GM12878 (cell line): ENCODE measurements around the gene POLD1. TPM values are rescaled to one million over a fixed set of nuclear protein-coding genes. Genes with fewer than 3 reads are reported as not detected.
A peak's percentile ranks its signal among the peaks of the same experiment; 100 is the strongest.

Experiments used
- BHLHE40 ChIP-seq, 2 experiments: fragments of 450-650 bp in 1 of 2; IDR thresholded peaks; 2 replicates each; pipeline ENCODE4 v1.6.1; 2011 to 2017; ENCODE audit warnings: low read depth in 2 of 2, borderline replicate concordance in 1 of 2, improper control_type of control experiment in 1 of 2, low read length in 1 of 2, mild to moderate bottlenecking in 1 of 2
- BMI1 ChIP-seq: fragments of 450-650 bp; IDR thresholded peaks from 2 replicates; pipeline ENCODE4 v1.6.1; 2016; ENCODE audit warnings: mild to moderate bottlenecking, moderate library complexity, borderline replicate concordance
- CBX3 ChIP-seq: fragments of 200-600 bp; sonication (generic); IDR thresholded peaks from 2 replicates; pipeline ENCODE4 v1.6.1; 2016; ENCODE audit warnings: low read depth, borderline replicate concordance
- CHD1 ChIP-seq: IDR thresholded peaks from 2 replicates; pipeline ENCODE4 v1.6.1; 2012; ENCODE audit warnings: low read depth, low read length, improper control_type of control experiment
- CREM ChIP-seq: IDR thresholded peaks from 2 replicates; pipeline ENCODE4 v1.6.1; 2014; ENCODE audit warnings: antibody characterized with exemption, low read depth
- ESRRA ChIP-seq: IDR thresholded peaks from 2 replicates; pipeline ENCODE4 v1.6.1; 2012; ENCODE audit warnings: mild to moderate bottlenecking, low read length, improper control_type of control experiment
- FOXK2 ChIP-seq: fragments of 450-650 bp; IDR thresholded peaks from 2 replicates; pipeline ENCODE4 v1.6.1; 2017; ENCODE audit warnings: mild to moderate bottlenecking, moderate library complexity
- JUNB ChIP-seq: IDR thresholded peaks from 2 replicates; pipeline ENCODE4 v1.6.1; 2016; ENCODE audit warnings: antibody characterized with exemption, mild to moderate bottlenecking
- MYB ChIP-seq: fragments of 150-350 bp; IDR thresholded peaks from 2 replicates; pipeline ENCODE4 v1.6.1; 2014; ENCODE audit warnings: mild to moderate bottlenecking, low read depth, low read length, borderline replicate concordance
- NR2C1 ChIP-seq: fragments of 450-650 bp; IDR thresholded peaks from 2 replicates; pipeline ENCODE4 v1.6.1; 2017; ENCODE audit warnings: antibody characterized with exemption, mild to moderate bottlenecking, moderate library complexity
- PAX5 ChIP-seq: IDR thresholded peaks from 2 replicates; pipeline ENCODE4 v1.6.1; 2011; ENCODE audit warnings: low read depth, low read length, borderline replicate concordance
- POLR2A ChIP-seq: IDR thresholded peaks from 2 replicates; pipeline ENCODE4 v1.6.1; 2011; ENCODE audit warnings: low read depth, mild to moderate bottlenecking, low read length
- RAD21 ChIP-seq: IDR thresholded peaks from 2 replicates; pipeline ENCODE4 v1.6.1; 2011; ENCODE audit warnings: mild to moderate bottlenecking, low read depth, low read length, moderate library complexity; ENCODE audit not compliant: insufficient read depth
- SMARCA5 ChIP-seq: fragments of 450-650 bp; IDR thresholded peaks from 2 replicates; pipeline ENCODE4 v1.6.1; 2017; ENCODE audit warnings: mild to moderate bottlenecking
- TCF7 ChIP-seq: IDR thresholded peaks from 2 replicates; pipeline ENCODE4 v1.6.1; 2014; ENCODE audit warnings: antibody characterized with exemption, borderline replicate concordance
- YBX1 ChIP-seq: fragments of 450-650 bp; IDR thresholded peaks from 2 replicates; pipeline ENCODE4 v1.6.1; 2016; ENCODE audit warnings: antibody characterized with exemption
- ZNF687 ChIP-seq: fragments of 450-650 bp; IDR thresholded peaks from 2 replicates; pipeline ENCODE4 v1.6.1; 2017; ENCODE audit warnings: mild to moderate bottlenecking, moderate library complexity
- polyA plus RNA-seq, 11 experiments: library from polyadenylated mRNA; depleted of rRNA in 4 of 11; unstranded in 6 of 11; stranded (reverse) in 5 of 11; fragments of >200 nt; fragmentation: Nextera tagmentation in 4 of 11; fragmentation: Illumina TruSeq in 1 of 11; extraction: Ambion mirVana in 4 of 11; extraction: Trizol in 1 of 11; gene quantifications; 1 replicate in 1 of 11; 2 replicates in 10 of 11; pipeline versions ENCODE4 v1.2.1 to v1.2.3, GENCODE V29; 2011 to 2016; ENCODE audit warnings: inconsistent platforms in 2 of 11, missing spikeins in 2 of 11, low read depth in 1 of 11
- total RNA-seq, 4 experiments: library from RNA; depleted of rRNA in 3 of 4; stranded (reverse); fragments of >200 nt in 3 of 4; fragmentation: Illumina TruSeq in 1 of 4; extraction: Trizol in 1 of 4; gene quantifications; 2 replicates each; pipeline versions ENCODE4 v1.2.1 to v1.2.3, GENCODE V29; 2013 to 2021
- TF ChIP-seq, protein P1 (sequence below): fragments of 450-650 bp; IDR thresholded peaks from 2 replicates; pipeline ENCODE4 v1.6.1; 2017; ENCODE audit warnings: mild to moderate bottlenecking, moderate library complexity

POLD1 gene
- total and polyA plus RNA-seq, 10 of the 15 experiments (the other 5 are each of a cell fraction or from before 2014, with no cell fraction given): 0.76 to 165 (median 63.4) TPM

GRCh38 chr19:50422397-50423278 lies 38.5 kb downstream of the POLD1 start (continued):
- TF ChIP-seq CBX3: no peak
- no peak for TF ChIP-seq PAX5
- TF ChIP-seq TCF7: no peak
- TF ChIP-seq BHLHE40 (IDR thresholded peaks at IDR 0.05; ENCODE audit: borderline replicate concordance in 1 of 2, low read depth in 2 of 2, low read length in 1 of 2): peak in 1 of 2 experiments; percentile 5; a peak in 1 of 4 replicates
- no peak for TF ChIP-seq CREM
- no peak for TF ChIP-seq BMI1
- TF ChIP-seq FOXK2: no peak
- no peak for TF ChIP-seq CHD1
- TF ChIP-seq JUNB: no peak
- TF ChIP-seq NR2C1: no peak
- TF ChIP-seq ESRRA: peak; percentile 77; the same call in 1 of the 2 replicates
- TF ChIP-seq SMARCA5: peak; percentile 28; the same call in 1 of the 2 replicates
- TF ChIP-seq POLR2A: no peak
- TF ChIP-seq MYB: no peak
- no peak for TF ChIP-seq ZNF687
- TF ChIP-seq, protein P1, sequence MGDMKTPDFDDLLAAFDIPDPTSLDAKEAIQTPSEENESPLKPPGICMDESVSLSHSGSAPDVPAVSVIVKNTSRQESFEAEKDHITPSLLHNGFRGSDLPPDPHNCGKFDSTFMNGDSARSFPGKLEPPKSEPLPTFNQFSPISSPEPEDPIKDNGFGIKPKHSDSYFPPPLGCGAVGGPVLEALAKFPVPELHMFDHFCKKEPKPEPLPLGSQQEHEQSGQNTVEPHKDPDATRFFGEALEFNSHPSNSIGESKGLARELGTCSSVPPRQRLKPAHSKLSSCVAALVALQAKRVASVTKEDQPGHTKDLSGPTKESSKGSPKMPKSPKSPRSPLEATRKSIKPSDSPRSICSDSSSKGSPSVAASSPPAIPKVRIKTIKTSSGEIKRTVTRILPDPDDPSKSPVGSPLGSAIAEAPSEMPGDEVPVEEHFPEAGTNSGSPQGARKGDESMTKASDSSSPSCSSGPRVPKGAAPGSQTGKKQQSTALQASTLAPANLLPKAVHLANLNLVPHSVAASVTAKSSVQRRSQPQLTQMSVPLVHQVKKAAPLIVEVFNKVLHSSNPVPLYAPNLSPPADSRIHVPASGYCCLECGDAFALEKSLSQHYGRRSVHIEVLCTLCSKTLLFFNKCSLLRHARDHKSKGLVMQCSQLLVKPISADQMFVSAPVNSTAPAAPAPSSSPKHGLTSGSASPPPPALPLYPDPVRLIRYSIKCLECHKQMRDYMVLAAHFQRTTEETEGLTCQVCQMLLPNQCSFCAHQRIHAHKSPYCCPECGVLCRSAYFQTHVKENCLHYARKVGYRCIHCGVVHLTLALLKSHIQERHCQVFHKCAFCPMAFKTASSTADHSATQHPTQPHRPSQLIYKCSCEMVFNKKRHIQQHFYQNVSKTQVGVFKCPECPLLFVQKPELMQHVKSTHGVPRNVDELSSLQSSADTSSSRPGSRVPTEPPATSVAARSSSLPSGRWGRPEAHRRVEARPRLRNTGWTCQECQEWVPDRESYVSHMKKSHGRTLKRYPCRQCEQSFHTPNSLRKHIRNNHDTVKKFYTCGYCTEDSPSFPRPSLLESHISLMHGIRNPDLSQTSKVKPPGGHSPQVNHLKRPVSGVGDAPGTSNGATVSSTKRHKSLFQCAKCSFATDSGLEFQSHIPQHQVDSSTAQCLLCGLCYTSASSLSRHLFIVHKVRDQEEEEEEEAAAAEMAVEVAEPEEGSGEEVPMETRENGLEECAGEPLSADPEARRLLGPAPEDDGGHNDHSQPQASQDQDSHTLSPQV: no peak
- no peak for TF ChIP-seq YBX1
- TF ChIP-seq RAD21: no peak
